Measurements from ENCODE around the gene DYNC2H1.

Gene DYNC2H1

DNA sequence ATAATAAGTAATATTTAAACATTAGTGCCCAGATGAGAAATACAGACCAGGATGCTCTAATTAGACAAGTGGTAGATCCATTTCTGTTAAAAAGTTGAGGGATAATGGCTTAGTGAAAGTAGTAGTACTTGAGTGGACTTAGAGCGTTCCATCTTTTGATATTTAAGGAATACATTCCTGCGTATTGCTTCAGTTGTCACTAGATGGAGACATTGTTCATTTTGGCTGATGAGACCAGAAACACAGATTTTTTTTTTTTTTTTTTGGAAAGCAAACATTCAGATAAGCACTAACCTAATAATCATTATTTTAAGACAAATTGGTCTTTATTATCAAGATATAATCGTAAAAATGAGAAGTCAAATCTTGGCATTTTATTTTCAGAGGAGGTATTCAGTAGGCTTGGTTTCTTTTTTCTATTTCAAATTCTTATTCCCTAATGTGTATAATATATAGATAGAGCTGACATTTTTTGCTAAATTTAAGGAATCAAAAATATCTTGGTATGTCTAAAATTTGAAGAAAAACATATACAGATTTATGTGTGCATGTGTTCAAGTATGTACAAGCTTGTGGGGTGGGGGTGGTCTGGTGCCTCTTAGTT lies 92.9 kb downstream of the DYNC2H1 start:
- ChIA-PET POLR2A (no interaction called here), CTCF (interaction anchor here (0.6 to 1.8 kb wide), 17 partner anchors 9 to 1268 kb away, joined by 3 to 7 read pairs (median 3); no protein-coding TSS in a partner anchor)
- H3K27ac ChIP-seq (ENCODE audit: extremely low read depth, low read depth, low read length) = no peak overlapping the region

GRCh38 chr11:103210543-103210942 lies 101.3 kb downstream of the DYNC2H1 start:
- ChIA-PET CTCF (no interaction called here), POLR2A (no interaction called here)

More for the DNA sequence above, 92.9 kb downstream of the DYNC2H1 start:
- H3K4me1 ChIP-seq (ENCODE audit: control insufficient read depth, insufficient read depth, low read length) = no peaks in the 10 kb centered on the region
- H3K36me3 ChIP-seq (ENCODE audit: control insufficient read depth in 2 of 2, insufficient read depth in 1 of 2, low read length in 2 of 2) = peaks cover 0 to 38% of the 10 kb centered on the region in 2 experiments; a peak in 1 of 3 replicates
- no peak overlapping the region for H3K4me3 ChIP-seq (ENCODE audit: low read depth, low read length)
- H3K9me3 ChIP-seq (ENCODE audit: control insufficient read depth, insufficient read depth, low read depth, low read length) = no peaks in the 10 kb centered on the region
- TF ChIP-seq, protein P1, sequence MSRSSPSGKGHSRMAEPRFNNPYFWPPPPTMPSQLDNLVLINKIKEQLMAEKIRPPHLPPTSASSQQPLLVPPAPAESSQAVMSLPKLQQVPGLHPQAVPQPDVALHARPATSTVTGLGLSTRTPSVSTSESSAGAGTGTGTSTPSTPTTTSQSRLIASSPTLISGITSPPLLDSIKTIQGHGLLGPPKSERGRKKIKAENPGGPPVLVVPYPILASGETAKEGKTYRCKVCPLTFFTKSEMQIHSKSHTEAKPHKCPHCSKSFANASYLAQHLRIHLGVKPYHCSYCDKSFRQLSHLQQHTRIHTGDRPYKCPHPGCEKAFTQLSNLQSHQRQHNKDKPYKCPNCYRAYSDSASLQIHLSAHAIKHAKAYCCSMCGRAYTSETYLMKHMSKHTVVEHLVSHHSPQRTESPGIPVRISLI (tag by site-specific recombination; IDR thresholded peaks at IDR 0.05) = 0 out of 2 replicates have a peak, but pooled peaks have one; percentile 39
- TF ChIP-seq ZNF654 (tag by site-specific recombination; IDR thresholded peaks at IDR 0.05; ENCODE audit: low read depth) (peak; percentile 56), ZNF473 (tag by site-specific recombination; IDR thresholded peaks at IDR 0.05) (no peak)

DNA sequence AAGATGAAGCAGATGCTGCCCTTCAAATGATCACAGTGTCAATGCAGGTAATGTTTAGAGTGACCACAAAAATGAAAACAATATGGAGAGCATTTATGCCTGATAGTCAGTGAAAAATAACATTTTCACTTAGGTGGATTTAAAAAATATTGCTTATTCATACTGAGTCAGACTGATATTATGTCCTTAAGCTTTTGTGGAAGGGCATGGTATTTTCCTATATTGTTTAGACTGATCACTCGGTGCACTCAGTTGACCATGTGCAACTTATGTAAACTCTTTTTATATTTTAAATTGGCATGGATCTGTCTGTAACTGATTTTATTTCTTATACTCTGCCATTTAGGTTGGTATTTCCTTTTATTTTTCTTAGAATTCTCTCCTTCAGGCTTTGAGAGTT lies 106.6 kb downstream of the DYNC2H1 start:
- H3K4me1 ChIP-seq (ENCODE audit: control insufficient read depth, insufficient read depth, low read length) = no peaks in the 10 kb centered on the region
- no peak overlapping the region for H3K4me3 ChIP-seq (ENCODE audit: low read depth, low read length)
- no peak overlapping the region for H3K27ac ChIP-seq (ENCODE audit: extremely low read depth, low read depth, low read length)
- no peak for TF ChIP-seq SCRT2 (tag by site-specific recombination; IDR thresholded peaks at IDR 0.05)
- TF ChIP-seq, protein P2, sequence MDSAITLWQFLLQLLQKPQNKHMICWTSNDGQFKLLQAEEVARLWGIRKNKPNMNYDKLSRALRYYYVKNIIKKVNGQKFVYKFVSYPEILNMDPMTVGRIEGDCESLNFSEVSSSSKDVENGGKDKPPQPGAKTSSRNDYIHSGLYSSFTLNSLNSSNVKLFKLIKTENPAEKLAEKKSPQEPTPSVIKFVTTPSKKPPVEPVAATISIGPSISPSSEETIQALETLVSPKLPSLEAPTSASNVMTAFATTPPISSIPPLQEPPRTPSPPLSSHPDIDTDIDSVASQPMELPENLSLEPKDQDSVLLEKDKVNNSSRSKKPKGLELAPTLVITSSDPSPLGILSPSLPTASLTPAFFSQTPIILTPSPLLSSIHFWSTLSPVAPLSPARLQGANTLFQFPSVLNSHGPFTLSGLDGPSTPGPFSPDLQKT (IDR thresholded peaks at IDR 0.05; ENCODE audit: borderline replicate concordance, low read depth, low read length) = no peak
- POLR2A ChIA-PET = no interaction called here
- H3K9me3 ChIP-seq (ENCODE audit: control insufficient read depth, insufficient read depth, low read depth, low read length) = no peaks in the 10 kb centered on the region
- CTCF ChIA-PET = interaction anchor here (0.6 to 0.7 kb wide), 2 partner anchors 13 to 466 kb away, joined by 3 to 4 read pairs; no protein-coding TSS in a partner anchor
- no peaks in the 10 kb centered on the region for H3K36me3 ChIP-seq (ENCODE audit: control insufficient read depth in 2 of 2, insufficient read depth in 1 of 2, low read length in 2 of 2)

More at GRCh38 chr11:103210543-103210942, 101.3 kb downstream of the DYNC2H1 start:
- TF ChIP-seq ZNF394 (tag by site-specific recombination; IDR thresholded peaks at IDR 0.05; ENCODE audit: borderline replicate concordance) = no peak
- no peak for TF ChIP-seq ZNF146 (tag by site-specific recombination; IDR thresholded peaks at IDR 0.05)
- no peak for TF ChIP-seq KLF10 (tag by site-specific recombination; IDR thresholded peaks at IDR 0.05)
- TF ChIP-seq ZBTB21 (tag by site-specific recombination; IDR thresholded peaks at IDR 0.05) = no peak
- TF ChIP-seq ZNF791 (tag by site-specific recombination; IDR thresholded peaks at IDR 0.05) = no peak
- TF ChIP-seq, protein P3, sequence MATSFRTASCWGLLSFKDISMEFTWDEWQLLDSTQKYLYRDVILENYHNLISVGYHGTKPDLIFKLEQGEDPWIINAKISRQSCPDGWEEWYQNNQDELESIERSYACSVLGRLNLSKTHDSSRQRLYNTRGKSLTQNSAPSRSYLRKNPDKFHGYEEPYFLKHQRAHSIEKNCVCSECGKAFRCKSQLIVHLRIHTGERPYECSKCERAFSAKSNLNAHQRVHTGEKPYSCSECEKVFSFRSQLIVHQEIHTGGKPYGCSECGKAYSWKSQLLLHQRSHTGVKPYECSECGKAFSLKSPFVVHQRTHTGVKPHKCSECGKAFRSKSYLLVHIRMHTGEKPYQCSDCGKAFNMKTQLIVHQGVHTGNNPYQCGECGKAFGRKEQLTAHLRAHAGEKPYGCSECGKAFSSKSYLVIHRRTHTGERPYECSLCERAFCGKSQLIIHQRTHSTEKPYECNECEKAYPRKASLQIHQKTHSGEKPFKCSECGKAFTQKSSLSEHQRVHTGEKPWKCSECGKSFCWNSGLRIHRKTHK (tag by site-specific recombination; IDR thresholded peaks at IDR 0.05) = no peak
- TF ChIP-seq ZNF660 (tag by site-specific recombination; IDR thresholded peaks at IDR 0.05) = no peak
- no peak for TF ChIP-seq YY2 (tag by site-specific recombination; IDR thresholded peaks at IDR 0.05)
- TF ChIP-seq, protein P4, sequence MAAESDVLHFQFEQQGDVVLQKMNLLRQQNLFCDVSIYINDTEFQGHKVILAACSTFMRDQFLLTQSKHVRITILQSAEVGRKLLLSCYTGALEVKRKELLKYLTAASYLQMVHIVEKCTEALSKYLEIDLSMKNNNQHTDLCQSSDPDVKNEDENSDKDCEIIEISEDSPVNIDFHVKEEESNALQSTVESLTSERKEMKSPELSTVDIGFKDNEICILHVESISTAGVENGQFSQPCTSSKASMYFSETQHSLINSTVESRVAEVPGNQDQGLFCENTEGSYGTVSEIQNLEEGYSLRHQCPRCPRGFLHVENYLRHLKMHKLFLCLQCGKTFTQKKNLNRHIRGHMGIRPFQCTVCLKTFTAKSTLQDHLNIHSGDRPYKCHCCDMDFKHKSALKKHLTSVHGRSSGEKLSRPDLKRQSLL (tag by site-specific recombination; IDR thresholded peaks at IDR 0.05) = no peak
- Histone ChIP-seq H3K4me1 (ENCODE audit: control insufficient read depth, insufficient read depth, low read length) (no peaks in the 10 kb centered on the region), H3K27ac (ENCODE audit: extremely low read depth, low read depth, low read length) (no peak overlapping the region), H3K4me3 (ENCODE audit: low read depth, low read length) (no peak overlapping the region), H3K9me3 (ENCODE audit: control insufficient read depth, insufficient read depth, low read depth, low read length) (no peaks in the 10 kb centered on the region), H3K36me3 (ENCODE audit: control insufficient read depth in 2 of 2, insufficient read depth in 1 of 2, low read length in 2 of 2) (peaks cover 0 to 6% of the 10 kb centered on the region in 2 experiments; a peak in 1 of 3 replicates)
